Fibroblast of skin of back (primary cell): Measurements from ENCODE around the gene FEM1C.

ENCODE experiments used
- DNase-seq: peaks from one replicate; pipeline ENCODE4 v3.0.0-alpha.2; 2013

The FEM1C gene

DNA sequence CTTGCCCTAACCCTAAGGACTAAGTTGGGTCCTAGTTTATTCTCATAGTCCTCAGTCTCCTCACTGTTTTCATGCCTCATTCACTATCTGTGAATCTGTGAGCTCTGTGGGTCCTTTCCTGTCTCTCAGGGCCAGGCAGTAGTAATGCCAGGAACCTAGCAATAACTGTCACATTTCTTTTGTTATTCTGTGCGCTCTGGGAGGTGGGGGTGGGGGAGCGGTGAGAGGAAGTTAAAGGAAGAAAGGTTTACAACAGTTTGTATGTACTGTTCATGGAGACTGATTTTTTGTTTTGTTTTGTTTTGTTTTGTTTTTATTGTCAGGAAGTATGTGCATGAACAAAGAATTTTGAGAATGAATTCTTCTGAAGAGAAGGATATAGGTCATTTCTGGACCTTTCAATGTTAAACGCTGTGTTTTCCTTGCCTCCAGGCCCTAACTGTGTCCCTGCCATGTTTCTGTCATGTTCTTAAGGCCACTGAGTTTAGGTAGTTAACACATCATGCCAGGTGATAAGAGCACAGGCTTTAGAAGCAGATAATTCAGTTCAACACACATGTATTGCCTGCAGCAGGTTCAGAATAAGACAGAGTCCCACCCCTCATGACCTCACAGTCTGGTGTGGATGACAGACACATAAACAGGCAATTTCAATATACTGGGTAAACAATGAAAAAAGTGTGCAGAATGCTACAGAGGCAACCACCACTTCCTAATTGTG lies 13.3 kb upstream of the FEM1C start:
- peak; percentile 49 for DNase-seq

DNA sequence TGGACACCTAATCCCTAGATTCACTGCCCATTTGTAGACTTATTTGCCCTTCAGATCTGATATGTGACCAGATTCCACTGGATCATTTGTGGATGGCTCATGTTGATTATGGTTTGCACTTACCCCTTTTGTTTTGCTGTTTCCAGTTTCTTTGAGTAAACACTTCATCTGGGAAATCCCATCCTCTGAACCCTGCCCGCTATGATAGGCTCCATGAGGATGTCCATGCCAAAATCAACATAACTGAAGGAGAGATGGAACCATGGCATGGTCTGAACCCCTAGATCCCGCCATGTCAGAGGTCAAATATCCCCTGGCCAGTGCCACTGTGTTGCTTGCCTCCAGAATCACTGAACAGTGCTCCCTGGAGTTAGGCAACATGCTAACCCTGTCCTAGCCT lies 11.7 kb upstream of the FEM1C start:
- no peak for DNase-seq

DNA sequence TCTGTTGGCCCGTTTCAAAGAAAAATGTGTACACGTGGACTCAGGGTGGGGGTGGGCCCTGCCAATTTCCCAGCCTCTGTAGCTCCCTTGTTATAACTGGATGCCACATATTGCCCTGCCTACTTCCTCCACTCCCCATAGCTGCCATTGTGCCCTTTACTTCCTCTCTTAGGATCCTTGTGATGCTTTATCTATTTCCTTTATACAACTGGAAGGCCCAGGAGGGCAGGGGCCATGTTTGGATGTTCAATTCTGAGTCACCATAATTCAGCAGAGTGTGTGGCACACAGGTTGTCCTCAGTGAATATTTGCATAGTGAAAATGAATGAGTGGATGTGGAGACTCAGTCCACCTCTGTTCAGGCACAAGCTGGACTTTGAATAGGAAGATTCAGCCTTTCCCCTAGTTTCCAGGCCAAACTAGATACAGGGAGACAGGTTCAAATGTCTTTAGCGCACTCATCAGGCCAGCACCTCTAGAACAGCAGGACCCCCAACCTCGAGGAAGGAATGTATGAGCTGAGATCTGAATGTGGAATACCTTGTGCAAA lies 10.6 kb upstream of the FEM1C start:
- no peak for DNase-seq

DNA sequence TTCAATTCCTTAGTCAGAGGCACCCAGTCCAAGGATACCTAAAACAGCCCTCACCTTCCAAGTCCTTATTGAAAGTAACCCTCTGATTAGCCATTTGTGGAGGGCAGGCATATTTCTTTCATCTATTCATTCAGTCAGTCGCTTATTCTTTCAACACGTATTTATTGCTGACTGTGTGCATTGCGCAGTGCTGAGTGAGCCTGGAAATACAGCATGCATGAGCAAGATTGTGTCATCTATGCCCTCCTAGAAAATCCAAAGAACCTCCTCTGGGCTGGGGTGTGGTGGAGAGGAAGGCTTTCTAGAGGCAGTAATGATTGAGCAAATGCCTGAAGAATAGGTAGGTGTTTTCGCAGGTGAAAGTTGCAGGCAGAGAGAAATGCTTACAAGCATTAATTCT lies 8.5 kb upstream of the FEM1C start:
- DNase-seq = peak; percentile 34

DNA sequence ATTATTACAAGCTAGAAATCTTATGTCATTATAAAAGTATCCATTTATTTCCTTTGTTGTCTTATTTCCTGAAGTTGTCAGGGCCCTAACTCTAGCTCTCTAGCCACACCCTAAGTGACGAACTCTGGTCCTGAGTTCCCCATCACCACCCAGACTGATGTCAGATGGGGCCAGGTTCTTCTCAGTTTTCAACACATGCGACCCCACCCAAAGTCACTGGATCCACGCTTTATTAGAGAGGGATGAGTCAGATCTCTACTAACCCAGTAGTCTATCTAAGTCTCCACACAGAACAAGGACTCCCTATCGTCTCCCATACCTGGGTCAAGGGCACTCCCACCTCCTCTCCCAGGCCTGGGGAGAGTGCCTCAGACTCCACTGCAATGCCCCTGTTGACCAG lies 6.8 kb upstream of the FEM1C start:
- peak; percentile 71 for DNase-seq

DNA sequence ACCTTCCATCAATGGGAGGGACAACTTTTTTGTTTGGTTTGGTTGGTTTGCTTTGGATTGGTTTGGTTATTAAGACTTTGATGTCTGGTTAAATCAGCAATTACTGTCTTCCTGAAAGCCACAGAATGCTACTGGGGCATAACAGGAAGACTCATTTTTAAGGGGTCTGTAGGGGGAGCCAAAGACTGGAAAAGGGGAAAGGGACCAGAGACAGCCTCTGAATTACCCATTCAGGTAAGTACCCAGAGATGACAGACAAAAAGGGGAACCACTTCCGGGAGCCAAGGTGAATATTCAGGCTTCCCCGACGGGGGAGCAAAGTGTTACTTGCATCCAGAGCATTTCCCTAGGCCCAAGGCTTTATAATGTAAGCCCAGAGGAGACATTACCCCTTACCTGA lies 4.6 kb upstream of the FEM1C start:
- DNase-seq = peak; percentile 49

DNA sequence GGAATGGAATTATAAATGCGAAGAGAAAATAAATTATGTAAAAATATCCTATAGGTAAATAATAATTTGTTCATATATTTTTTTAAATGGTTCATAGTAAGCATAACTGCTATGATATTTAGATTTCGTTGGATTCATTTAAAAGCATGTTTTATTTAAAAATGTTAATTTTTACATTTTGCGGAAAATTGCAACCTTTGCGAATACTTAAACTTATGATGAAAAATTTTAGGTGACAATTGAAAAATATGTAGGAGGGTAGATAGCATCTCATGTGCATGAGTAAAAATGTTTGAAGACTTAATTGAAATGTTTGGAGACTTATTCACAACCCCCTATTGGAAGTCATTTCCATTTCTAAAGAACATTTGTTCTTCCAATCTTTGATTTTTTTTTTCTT lies 4.1 kb upstream of the FEM1C start:
- no peak for DNase-seq

DNA sequence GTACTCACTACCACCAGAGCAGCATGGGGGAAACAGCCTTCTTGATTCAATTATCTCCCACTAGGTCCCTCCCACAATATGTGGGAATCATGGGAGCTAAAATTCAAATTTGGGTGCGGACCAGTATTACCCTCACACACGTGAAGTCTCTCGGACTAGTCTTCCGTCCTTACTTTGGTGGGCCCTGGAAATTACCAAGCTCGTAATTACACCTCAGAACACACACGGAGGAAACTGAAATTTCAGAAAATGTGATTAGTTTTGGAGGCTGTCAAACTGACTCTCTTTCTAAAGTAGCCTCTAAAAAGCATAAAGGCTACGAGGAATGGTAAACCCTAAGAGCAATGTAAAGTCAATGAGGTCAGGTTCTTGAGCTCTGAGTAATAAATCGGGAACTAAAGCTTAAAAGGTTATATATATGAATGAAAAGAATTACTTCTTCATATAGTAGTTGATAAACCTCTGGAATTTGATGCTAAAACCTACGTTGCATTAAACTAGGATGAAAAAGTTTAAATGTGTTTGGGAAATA lies 842 bp upstream of the FEM1C start:
- no peak for DNase-seq

DNA sequence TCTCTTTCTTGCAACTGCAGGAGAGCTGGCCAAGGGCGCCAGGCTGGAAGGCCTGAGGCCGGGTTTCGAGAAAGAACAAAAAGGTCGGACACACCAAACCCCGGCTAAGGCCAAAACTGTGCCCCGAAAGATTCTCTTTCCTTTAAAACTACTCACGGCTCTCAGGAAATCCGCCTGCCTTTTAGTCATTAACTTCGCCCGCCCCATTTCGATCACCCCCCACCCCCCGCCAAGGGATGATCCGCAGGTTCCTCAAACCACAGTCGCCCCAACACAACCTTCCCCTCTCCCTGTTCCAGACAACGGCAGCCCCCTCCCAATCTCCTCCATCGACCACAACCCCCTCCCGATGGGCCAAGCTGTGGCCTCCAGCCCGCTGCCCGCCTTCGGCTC lies 536 bp downstream of the FEM1C start:
- DNase-seq = no peak

DNA sequence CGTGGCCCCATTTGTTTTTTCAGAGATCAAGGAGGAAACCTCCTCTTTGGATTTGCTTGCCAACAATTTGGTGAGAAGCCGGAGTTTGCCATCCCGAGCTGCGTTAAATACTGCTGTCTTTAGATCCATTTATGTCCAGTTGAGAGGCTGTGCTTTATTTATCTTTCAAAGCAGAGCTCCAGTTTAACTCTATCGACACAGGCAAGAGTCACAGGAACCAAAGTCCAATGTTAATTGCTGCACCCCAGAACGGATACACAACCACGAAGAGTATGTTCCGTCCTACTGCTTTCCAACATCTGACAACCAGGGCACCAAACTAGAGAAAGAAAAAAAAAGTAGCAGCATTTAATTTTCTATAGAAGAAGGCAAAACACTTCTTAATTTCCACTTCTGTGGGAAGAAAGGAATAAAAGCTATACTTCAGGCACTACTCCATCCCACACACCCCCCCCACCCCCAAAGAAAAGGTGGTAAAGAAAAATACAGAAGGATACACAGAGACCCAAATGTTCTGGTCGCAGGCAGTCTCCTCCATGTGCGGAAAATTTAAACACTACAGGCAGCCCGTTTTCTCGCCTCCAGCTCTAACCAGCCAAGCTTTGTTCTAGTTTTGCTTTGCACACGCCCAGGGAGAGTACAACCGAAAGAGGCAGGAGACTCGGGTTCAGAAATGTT lies 1.1 kb downstream of the FEM1C start:
- peak; percentile 57 for DNase-seq

DNA sequence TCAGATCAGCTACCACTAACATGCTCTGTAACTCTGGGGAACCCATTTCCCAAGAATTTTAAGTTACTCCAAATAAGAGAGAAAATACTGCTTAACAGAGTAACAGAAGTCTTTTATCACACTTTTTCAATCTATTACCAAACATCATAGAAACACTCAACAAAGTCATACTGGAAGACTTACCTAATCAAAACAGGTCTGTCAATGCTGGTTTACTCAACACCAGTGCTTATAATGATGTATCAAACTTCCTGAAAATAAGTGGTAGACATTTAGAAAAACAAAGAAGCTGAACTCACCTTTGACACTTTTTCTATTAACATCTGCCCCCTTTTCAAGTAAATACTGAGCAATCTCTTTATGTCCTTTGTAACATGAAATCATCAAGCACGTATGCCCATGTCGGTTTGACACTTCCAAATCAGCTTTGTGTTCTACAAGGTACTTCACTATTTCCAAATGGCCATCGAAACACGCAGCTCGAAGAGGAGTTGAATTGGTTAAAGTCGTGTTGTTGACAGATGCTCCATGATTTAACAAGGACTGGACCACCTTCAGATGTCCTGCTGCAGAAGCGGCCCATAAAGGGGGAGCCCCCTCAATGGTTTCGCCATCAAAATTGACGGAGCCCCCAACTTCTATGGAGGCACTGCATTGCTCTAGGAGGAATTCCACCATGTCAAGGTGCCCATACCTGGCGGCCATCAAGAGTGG lies 1.8 kb downstream of the FEM1C start:
- DNase-seq = no peak

DNA sequence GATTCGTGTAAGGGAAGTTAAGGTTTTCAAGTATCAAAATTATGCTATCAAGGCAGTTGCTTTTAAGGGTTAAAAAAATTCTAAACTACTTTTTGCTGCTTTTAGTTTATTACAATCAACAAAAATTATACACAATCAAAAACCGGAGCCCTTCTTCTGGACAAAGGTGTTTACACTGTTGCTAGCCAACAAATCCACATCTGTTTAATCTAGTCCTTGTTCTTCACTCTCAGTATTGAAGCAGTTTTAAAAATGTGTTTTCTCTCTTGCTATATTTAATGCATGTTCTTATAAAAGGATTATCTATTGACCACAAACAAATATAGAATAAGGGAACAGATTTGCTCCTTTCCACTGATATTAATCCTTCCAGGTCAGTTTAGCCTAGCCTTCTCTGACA lies 2.5 kb downstream of the FEM1C start:
- DNase-seq = no peak

DNA sequence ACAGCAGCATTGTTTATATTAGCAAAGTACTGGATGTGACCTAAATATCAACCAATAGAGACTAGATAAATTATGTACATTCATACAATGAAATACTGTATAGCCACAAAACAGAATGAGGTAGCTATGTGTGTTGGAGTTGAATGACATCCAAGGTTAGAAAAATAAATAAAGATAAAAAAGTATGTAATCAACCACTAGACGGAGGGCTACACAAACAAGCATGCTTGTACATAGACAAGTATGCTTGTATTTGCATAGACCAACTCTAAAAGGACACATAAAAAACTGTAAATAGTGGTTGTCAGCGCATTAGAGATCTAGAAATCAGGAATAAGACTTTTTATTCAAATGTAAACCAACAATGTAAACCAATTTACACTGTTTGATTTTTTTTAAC lies 3.0 kb downstream of the FEM1C start:
- no peak for DNase-seq

DNA sequence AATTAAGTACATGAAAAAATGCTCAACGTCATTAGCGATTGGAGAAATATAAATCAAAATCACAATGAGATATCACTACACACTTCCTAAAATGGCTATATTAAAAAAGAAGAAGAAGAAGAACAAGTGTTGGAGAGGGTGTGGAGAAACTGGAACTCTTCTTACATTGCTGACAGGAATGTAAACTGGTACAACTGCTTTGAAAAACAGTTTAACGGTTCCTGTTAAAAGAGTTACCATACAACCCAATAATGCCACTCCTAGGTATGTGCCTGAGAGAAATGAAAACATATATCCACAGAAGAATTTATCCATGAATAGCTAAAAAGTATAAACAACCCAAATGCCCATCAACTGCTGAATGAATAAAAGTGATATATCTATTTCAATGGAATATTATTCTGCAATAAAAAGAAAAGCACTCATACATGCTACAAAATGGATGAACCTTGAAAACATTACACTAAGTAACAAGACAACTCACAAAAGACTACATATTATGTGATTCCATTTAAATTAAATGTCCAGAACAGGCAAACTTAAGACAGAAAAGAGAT lies 9.0 kb downstream of the FEM1C start:
- no peak for DNase-seq

DNA sequence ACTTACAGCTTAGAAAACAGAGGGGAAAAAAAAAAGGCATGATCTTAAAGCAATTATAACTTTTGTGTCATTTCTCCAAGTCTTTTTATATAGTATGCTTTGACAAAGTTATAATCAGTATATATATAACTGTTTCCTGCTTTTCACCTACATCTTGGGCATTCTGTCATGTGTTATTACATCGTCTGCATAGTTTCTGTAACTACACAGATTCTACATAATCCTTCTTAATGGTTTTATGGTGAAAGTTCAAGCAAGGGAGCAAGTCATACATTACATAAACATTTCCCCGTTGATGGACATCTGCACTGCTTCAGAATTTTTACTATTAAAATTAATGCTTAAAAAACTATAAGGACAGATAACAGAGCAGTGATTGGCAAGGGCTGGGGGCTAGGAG lies 12.1 kb downstream of the FEM1C start:
- no peak for DNase-seq

DNA sequence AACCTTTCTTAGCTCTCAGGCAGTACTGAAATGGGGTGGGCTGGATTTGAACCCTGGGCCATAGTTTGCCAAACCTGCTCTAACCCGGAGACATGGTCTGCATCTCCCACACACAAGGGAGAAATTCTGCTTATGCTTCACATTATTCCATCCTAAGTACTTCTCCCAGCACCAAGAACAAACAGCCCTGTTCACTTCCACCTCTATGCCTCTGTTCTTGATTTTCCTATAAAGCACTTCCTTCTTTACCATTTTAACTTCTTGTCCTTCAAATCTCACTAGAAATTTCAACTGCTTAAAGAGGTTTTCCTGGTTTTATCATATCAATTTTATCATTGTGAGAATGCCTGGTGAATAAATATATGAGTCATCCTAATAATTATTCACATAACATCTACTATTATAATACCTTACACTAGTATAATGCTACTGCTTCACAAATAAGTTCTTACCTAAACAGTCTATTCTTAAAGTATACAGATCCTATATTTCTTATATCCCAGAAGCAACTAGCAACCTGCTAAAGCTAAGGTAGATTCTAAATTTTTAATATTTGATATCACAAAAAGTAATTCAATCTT lies 12.7 kb downstream of the FEM1C start:
- DNase-seq = no peak

DNA sequence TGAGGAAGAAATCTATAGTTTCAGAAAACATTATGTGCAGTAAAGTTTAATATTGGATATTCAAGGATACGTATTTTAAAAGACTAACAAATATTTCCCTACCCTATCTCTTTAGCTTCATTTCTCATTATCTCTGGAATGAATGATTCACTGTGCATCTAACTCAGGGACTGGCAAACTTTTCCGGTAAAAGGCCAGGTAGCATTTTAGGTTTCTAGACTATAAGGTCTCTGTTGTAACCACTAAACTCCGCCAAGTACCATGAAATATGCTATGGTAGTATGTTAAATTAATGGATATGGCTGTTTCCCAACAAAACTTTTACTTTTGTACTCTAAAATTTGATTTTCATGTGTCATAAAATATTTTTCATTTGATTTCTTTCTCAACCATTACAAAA lies 13.2 kb downstream of the FEM1C start:
- no peak for DNase-seq

DNA sequence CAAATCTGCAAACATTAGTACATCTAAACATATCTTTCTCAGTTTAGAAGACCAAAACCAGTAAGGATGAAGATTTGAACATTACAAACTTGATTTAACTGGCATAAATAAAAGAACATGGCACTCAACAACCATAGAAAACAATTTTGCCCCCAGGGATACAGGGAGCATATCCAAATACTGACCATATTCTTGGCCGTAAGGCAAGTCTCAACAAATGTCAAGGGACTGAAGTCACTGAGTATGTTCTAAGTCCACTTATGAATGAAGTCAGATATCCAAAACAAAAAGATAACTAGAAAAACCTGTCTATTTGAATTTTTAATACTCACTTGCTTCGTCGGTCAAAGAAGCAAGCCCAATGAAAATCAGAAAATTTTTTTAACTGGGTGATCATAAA lies 14.1 kb downstream of the FEM1C start:
- no peak for DNase-seq

DNA sequence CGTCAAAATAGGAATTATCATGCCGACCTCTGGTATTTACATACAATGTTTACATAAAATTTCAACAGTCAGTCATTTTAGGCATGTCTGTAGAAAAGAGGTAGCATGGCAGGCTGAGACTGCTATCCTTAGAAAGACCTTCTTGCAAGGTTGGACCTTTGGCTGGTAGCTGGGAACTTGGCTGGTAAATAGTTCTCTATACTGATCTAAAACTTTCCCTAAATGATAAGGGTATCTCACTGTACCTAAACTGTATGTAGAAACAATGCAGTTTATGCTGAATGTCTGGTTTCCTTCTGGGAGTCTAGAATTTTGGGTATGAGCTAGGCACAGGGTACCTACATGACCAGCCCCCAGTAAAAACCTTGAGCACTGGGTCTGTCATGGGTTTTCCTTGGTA lies 18.0 kb downstream of the FEM1C start:
- no peak for DNase-seq

DNA sequence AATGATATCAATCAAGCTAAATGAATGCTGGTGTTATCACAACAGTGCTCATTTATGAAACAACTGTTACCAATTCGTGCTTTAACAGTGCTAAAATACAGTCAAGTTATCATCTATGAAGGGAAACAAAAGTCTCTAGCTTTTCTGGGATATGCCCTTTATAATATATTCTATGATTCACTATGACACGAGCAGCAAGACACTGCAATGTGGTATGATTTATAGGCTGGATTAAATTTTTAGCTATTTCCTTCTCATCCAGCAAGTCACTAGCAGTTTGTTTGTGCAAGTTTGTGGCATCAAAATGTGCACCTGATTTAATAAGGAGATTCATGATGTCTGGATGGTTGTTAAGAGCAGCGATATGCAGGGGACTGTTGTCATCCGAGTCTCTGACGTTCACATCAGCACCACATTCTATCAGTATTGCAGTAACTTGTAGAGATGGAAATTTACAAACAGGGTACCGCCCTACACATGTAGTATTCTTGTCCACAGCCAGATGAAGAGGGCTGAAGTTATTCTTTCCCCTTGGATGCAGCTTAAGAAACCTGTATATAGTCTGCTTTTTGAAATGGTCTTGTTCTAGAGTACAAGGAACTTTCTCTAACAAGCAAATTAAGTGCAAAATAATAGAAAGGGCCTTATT lies 20.3 kb downstream of the FEM1C start:
- DNase-seq = no peak

DNA sequence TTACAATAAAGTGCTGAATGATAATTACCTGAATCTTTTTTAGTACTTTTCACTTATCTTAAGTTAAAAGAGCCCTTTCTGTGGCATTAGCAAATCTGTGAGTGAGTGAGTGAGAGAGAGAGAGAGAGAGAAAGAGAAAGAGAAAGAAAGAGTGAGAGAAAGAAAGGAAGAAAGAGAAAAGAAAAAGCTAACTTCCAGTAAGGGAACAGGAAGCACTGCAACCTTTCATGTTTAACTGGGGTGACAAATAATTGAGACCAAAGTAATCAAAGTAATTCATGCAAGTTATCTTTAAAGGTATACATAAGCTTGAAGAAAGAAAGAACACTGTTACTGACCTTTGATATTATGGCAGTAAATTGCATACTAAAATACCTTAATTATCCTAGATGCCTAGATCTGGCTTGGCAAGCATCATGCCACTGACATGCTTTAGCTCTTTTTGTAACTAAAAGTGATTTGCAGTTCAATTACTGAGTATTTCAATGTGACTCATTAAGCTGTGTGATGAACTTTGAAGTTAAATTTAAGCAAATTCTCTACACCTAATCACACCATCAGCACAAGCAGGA lies 21.7 kb downstream of the FEM1C start:
- no peak for DNase-seq

DNA sequence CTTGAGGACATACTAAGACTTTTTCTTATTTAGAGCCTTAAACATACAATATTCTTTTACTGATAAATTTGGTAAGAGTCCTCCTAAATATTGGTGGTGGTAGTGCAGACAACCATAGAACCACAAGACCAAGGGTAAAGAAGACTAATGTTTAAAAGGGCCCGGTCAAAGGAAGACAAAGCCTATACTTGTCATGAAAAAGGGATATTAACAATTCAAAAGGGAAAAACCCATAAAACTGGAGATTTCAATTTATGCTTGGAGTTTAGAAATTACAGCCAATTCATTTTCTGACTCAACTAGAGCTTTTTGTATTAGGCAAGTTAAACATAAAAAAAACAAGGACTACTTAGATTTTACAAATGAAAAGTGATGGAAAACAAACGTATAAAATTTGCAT lies 24.4 kb downstream of the FEM1C start:
- DNase-seq = no peak
